ENCODE results near the gene PLB1.

Gene PLB1

GRCh38 chr2:28495551-28496250 lies at the start of gene PLB1:
PLB1 (plus strand) TSS chr2:28496060; CDS start chr2:28496115, 55 bp downstream.
- DNase-seq (ENCODE audit: low spot score): no peak

GRCh38 chr2:28446531-28446930 lies 49.3 kb upstream of the PLB1 start:
- DNase-seq (ENCODE audit: low spot score): no peak

- DNase-seq (ENCODE audit: low spot score): no peak
Observed at GRCh38 chr2:28447086-28447485, 48.8 kb upstream of the PLB1 start.

- DNase-seq (ENCODE audit: low spot score): peak; percentile 53
Observed at GRCh38 chr2:28447943-28448792, 47.7 kb upstream of the PLB1 start.

GRCh38 chr2:28448793-28449100 lies 47.1 kb upstream of the PLB1 start:
- peak; percentile 47 for DNase-seq (ENCODE audit: low spot score)

- DNase-seq (ENCODE audit: low spot score): peak; percentile 55
Observed at GRCh38 chr2:28449126-28449487, 46.8 kb upstream of the PLB1 start.

- DNase-seq (ENCODE audit: low spot score): peak; percentile 54
Observed at GRCh38 chr2:28449488-28450395, 46.1 kb upstream of the PLB1 start.

GRCh38 chr2:28450901-28451565 lies 44.8 kb upstream of the PLB1 start:
- DNase-seq (ENCODE audit: low spot score): peak; percentile 46

- DNase-seq (ENCODE audit: low spot score): peak; percentile 57
Observed at GRCh38 chr2:28451793-28452533, 43.9 kb upstream of the PLB1 start.

- DNase-seq (ENCODE audit: low spot score): peak; percentile 69
Observed at GRCh38 chr2:28452534-28453081, 43.3 kb upstream of the PLB1 start.

- DNase-seq (ENCODE audit: low spot score): peak; percentile 61
Observed at GRCh38 chr2:28453396-28453795, 42.5 kb upstream of the PLB1 start.

- no peak for DNase-seq (ENCODE audit: low spot score)
Observed at GRCh38 chr2:28454016-28454930, 41.6 kb upstream of the PLB1 start.

GRCh38 chr2:28457237-28457636 lies 38.6 kb upstream of the PLB1 start:
- no peak for DNase-seq (ENCODE audit: low spot score)

- no peak for DNase-seq (ENCODE audit: low spot score)
Observed at GRCh38 chr2:28461056-28461455, 34.8 kb upstream of the PLB1 start.

- DNase-seq (ENCODE audit: low spot score): no peak
Observed at GRCh38 chr2:28462122-28462521, 33.7 kb upstream of the PLB1 start.

- DNase-seq (ENCODE audit: low spot score): no peak
Observed at GRCh38 chr2:28463211-28463816, 32.5 kb upstream of the PLB1 start.

- DNase-seq (ENCODE audit: low spot score): no peak
Observed at GRCh38 chr2:28463893-28464292, 32.0 kb upstream of the PLB1 start.

- DNase-seq (ENCODE audit: low spot score): no peak
Observed at GRCh38 chr2:28465148-28465885, 30.5 kb upstream of the PLB1 start.

- DNase-seq (ENCODE audit: low spot score): no peak
Observed at GRCh38 chr2:28469304-28469703, 26.6 kb upstream of the PLB1 start.

Measured in left forelimb (tissue), 1 donor.